A549 (cell line): Measurements from ENCODE around the gene SLC31A1. TPM values are rescaled to one million over a fixed set of nuclear protein-coding genes. Genes with fewer than 3 reads are reported as not detected.

Source experiments
- ATAC-seq, 2 experiments: fragments of 200-7000 bp in 1 of 2; fragments of >200 bp in 1 of 2; cut with Nextera tagmentation in 1 of 2; cut with Tn5 transposase in 1 of 2; 3 replicates each; pipeline versions ENCODE4 v1.8.0 to v1.9.1; 2018 to 2020; ENCODE audit warnings: mild to moderate bottlenecking in 1 of 2, moderate library complexity in 1 of 2
- CTCF ChIA-PET: fragments of 300-600 bp; sonication (Branson Sonifier 250); formaldehyde crosslinking; extraction: SDS; loops from one replicate; lab custom pipeline; 2021; ENCODE audit warnings: antibody characterized with exemption, inconsistent platforms; lab: Yijun Ruan, JAX
- POLR2A ChIA-PET: fragments of 350-600 bp; formaldehyde crosslinking; extraction: SDS; loops from one replicate; lab custom pipeline; 2021; ENCODE audit warnings: antibody characterized with exemption, inconsistent platforms; lab: Yijun Ruan, JAX
- DNase-seq, 2 experiments: peaks; one replicate each; pipeline versions ENCODE4 v3.0.0 to v3.0.0-alpha.2; 2011 to 2016; ENCODE audit warnings: low read depth in 1 of 2, low spot score in 1 of 2
- FAIRE-seq: peaks from 2 replicates; lab custom pipeline; 2011; peaks lifted over from hg19 to GRCh38; lab: Jason Lieb, UNC
- H3K27ac ChIP-seq, 2 experiments: fragments of >200 bp; sonication (Bioruptor Twin); formaldehyde crosslinking; 3 replicates each; pipeline ENCODE4 v1.5.1; 2016 to 2017
- H3K4me1 ChIP-seq: fragments of >200 bp; sonication (Bioruptor Twin); formaldehyde crosslinking; 3 replicates; pipeline ENCODE4 v1.6.1; 2016
- H3K4me2 ChIP-seq: fragments of >200 bp; sonication (Bioruptor Twin); formaldehyde crosslinking; 3 replicates; pipeline ENCODE4 v1.6.1; 2016
- H3K4me3 ChIP-seq: fragments of >200 bp; sonication (Bioruptor Twin); formaldehyde crosslinking; 3 replicates; pipeline ENCODE4 v1.5.1; 2016
- H3K9me3 ChIP-seq: fragments of >200 bp; sonication (Bioruptor Twin); formaldehyde crosslinking; 3 replicates; pipeline ENCODE4 v1.6.1; 2016
- ATOH8 ChIP-seq: fragments of 250-450 bp; sonication (Bioruptor Pico); IDR thresholded peaks from 2 replicates; pipeline ENCODE4 v1.5.0; 2020; ENCODE audit warnings: low read depth, mild to moderate bottlenecking, moderate library complexity
- BHLHE40 ChIP-seq: IDR thresholded peaks from 2 replicates; pipeline ENCODE4 v1.6.1; 2012; ENCODE audit warnings: low read depth, low read length, inconsistent platforms
- CEBPB ChIP-seq, 2 experiments: fragments of >200 bp in 1 of 2; sonication (Bioruptor Twin) in 1 of 2; formaldehyde crosslinking in 1 of 2; IDR thresholded peaks; 2 replicates each; pipeline ENCODE4 v1.6.1; 2012 to 2016
- CHD4 ChIP-seq: fragments of 200-600 bp; sonication (generic); IDR thresholded peaks from 2 replicates; pipeline ENCODE4 v1.6.1; 2016; ENCODE audit warnings: antibody characterized with exemption, mild to moderate bottlenecking, borderline replicate concordance
- CTCF ChIP-seq: fragments of >200 bp; sonication (Bioruptor Twin); formaldehyde crosslinking; IDR thresholded peaks from 3 replicates; pipeline ENCODE4 v1.5.1; 2016
- E2F6 ChIP-seq: IDR thresholded peaks from 2 replicates; pipeline ENCODE4 v1.6.1; 2012; ENCODE audit warnings: low read depth, borderline replicate concordance
- EHF ChIP-seq: fragments of 250-450 bp; sonication (Bioruptor Pico); IDR thresholded peaks from 2 replicates; pipeline ENCODE4 v1.5.0; 2020; ENCODE audit warnings: mild to moderate bottlenecking
- EP300 ChIP-seq, 2 experiments: fragments of >200 bp; sonication (Bioruptor Twin); formaldehyde crosslinking; IDR thresholded peaks; 2 replicates in 1 of 2; 3 replicates in 1 of 2; pipeline ENCODE4 v1.6.1; 2016 to 2017
- ESRRA ChIP-seq: fragments of 150-350 bp; IDR thresholded peaks from 2 replicates; pipeline ENCODE4 v1.6.1; 2014; ENCODE audit warnings: mild to moderate bottlenecking, low read length, borderline replicate concordance
- FOXS1 ChIP-seq: fragments of 250-450 bp; sonication (Bioruptor Pico); IDR thresholded peaks from 2 replicates; pipeline ENCODE4 v1.5.0; 2020; ENCODE audit warnings: mild to moderate bottlenecking, moderate library complexity
- GATA3 ChIP-seq: IDR thresholded peaks from 2 replicates; pipeline ENCODE4 v1.6.1; 2012; ENCODE audit warnings: borderline replicate concordance
- HDAC2 ChIP-seq: fragments of 200-600 bp; sonication (generic); IDR thresholded peaks from 2 replicates; pipeline ENCODE4 v1.6.1; 2016
- HEYL ChIP-seq: fragments of 250-450 bp; sonication (Bioruptor Pico); IDR thresholded peaks from 2 replicates; pipeline ENCODE4 v1.8.0; 2021; ENCODE audit warnings: mild to moderate bottlenecking, moderate library complexity
- HMGXB4 ChIP-seq: fragments of 250-450 bp; sonication (Bioruptor Pico); IDR thresholded peaks from 2 replicates; pipeline ENCODE4 v1.5.0; 2021; ENCODE audit warnings: mild to moderate bottlenecking, moderate library complexity, borderline replicate concordance
- HOXA7 ChIP-seq: fragments of 250-450 bp; sonication (Bioruptor Pico); IDR thresholded peaks from 2 replicates; pipeline ENCODE4 v1.5.0; 2020; ENCODE audit warnings: mild to moderate bottlenecking, moderate library complexity
- JUNB ChIP-seq: fragments of >200 bp; sonication (Bioruptor Twin); formaldehyde crosslinking; IDR thresholded peaks from 2 replicates; pipeline ENCODE4 v1.6.1; 2016
- KDM1A ChIP-seq: fragments of 200-600 bp; sonication (generic); IDR thresholded peaks from 2 replicates; pipeline ENCODE4 v1.6.1; 2016; ENCODE audit warnings: low read depth, mild to moderate bottlenecking
- MAFK ChIP-seq: fragments of 450-650 bp; IDR thresholded peaks from 2 replicates; pipeline ENCODE4 v1.6.1; 2014; ENCODE audit not compliant: partially characterized antibody
- NR3C1 ChIP-seq: fragments of >200 bp; sonication (Bioruptor Twin); formaldehyde crosslinking; IDR thresholded peaks from 3 replicates; pipeline ENCODE4 v1.6.1; 2017
- POLR2A ChIP-seq: IDR thresholded peaks from 2 replicates; pipeline ENCODE4 v1.6.1; 2012; ENCODE audit warnings: mild to moderate bottlenecking, low read length
- RARB ChIP-seq: fragments of 250-450 bp; sonication (Bioruptor Pico); IDR thresholded peaks from 2 replicates; pipeline ENCODE4 v1.8.0; 2021; ENCODE audit warnings: mild to moderate bottlenecking, moderate library complexity
- RFX5 ChIP-seq: fragments of 450-650 bp; IDR thresholded peaks from 2 replicates; pipeline ENCODE4 v1.7.1; 2014; ENCODE audit warnings: antibody characterized with exemption, mild to moderate bottlenecking, moderate library complexity
- USF2 ChIP-seq: fragments of 450-650 bp; IDR thresholded peaks from 2 replicates; pipeline ENCODE4 v1.6.1; 2014; ENCODE audit warnings: antibody characterized with exemption
- ZC3H11A ChIP-seq: fragments of 450-650 bp; IDR thresholded peaks from 2 replicates; pipeline ENCODE4 v1.6.1; 2014; ENCODE audit warnings: antibody characterized with exemption, mild to moderate bottlenecking
- ZNF302 ChIP-seq: fragments of 250-450 bp; sonication (Bioruptor Pico); IDR thresholded peaks from 2 replicates; pipeline ENCODE4 v1.9.0; 2021; ENCODE audit warnings: inconsistent platforms, mild to moderate bottlenecking, moderate library complexity
- WGBS: methylation state at CpG from one replicate; pipeline ENCODE4 v1.1.6; 2017; ENCODE audit errors: missing lambda C conversion rate; 5-methylcytosine and 5-hydroxymethylcytosine counted together
- polyA plus RNA-seq, 4 experiments: library from polyadenylated mRNA; depleted of rRNA in 3 of 4; stranded (reverse); fragments of >200 nt; fragmentation: RNase III in 1 of 4; extraction: RNeasy Plus Mini Kit Qiagen cat#74134 plus additional on column Dnase treatment in 1 of 4; gene quantifications; 2 replicates in 3 of 4; 3 replicates in 1 of 4; pipeline ENCODE4 v1.2.3, GENCODE V29; 2011 to 2017
- TF ChIP-seq, protein P1 (sequence below): fragments of 150-350 bp; IDR thresholded peaks from 2 replicates; pipeline ENCODE4 v1.6.1; 2014; ENCODE audit warnings: low read depth, mild to moderate bottlenecking, low read length

SLC31A1 gene
- polyA plus RNA-seq, 2 of the 4 experiments (the other 2 are of a cell fraction), result 24.2 to 27.9 TPM

DNA sequence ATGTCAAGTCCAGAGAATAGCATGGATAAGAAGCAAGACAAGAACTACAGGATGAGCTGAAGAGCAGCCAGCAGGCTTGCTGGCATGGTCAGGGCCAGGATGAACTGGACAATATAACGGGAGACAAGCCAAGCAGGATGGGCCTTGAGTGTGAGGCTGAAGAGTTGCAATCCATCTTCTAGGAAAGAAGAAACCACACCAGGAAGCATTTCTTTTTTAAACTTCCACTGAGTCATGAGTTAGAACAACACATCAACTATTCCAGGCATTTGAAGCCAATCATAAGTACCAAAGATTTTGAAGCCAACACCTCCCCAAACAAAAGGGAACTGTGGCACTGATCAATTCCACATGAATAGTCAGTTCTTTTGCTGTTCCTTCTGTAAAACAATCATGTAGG, 43.3 kb upstream of the SLC31A1 start:
- no peak overlapping the region for H3K27ac ChIP-seq
- no peaks in the 10 kb centered on the region for H3K9me3 ChIP-seq
- H3K4me2 ChIP-seq, result no peak overlapping the region
- WGBS, result 93% methylated on average over 1 of the region's 1 CpG
- ChIA-PET POLR2A (no interaction called here), CTCF (interaction anchor here (0.8 to 1.9 kb wide), 4 partner anchors 8 to 478 kb away, joined by 3 to 8 read pairs (median 4); partner anchors contain the start of gene SLC31A2)
- ATAC-seq (no peak), DNase-seq (no peak), FAIRE-seq (no peak)
- no peaks in the 10 kb centered on the region for H3K4me1 ChIP-seq
- TF ChIP-seq MAFK (no peak), KDM1A (no peak), EHF (no peak), ZNF302 (CRISPR knock-in tag) (no peak), NR3C1 (no peak), ESRRA (no peak), GATA3 (no peak), FOXS1 (CRISPR knock-in tag) (no peak), BHLHE40 (no peak), HOXA7 (no peak), USF2 (no peak), HEYL (CRISPR knock-in tag) (no peak), ZC3H11A (no peak), RARB (CRISPR knock-in tag) (no peak), POLR2A (no peak)
- TF ChIP-seq, protein P1, sequence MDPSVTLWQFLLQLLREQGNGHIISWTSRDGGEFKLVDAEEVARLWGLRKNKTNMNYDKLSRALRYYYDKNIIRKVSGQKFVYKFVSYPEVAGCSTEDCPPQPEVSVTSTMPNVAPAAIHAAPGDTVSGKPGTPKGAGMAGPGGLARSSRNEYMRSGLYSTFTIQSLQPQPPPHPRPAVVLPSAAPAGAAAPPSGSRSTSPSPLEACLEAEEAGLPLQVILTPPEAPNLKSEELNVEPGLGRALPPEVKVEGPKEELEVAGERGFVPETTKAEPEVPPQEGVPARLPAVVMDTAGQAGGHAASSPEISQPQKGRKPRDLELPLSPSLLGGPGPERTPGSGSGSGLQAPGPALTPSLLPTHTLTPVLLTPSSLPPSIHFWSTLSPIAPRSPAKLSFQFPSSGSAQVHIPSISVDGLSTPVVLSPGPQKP, result no peak
- no peak overlapping the region for H3K4me3 ChIP-seq

- TF ChIP-seq HMGXB4 (CRISPR knock-in tag) (no peak), RFX5 (no peak), JUNB (no peak), EHF (no peak), HEYL (CRISPR knock-in tag) (no peak), USF2 (no peak), CEBPB (IDR thresholded peaks at IDR 0.05) (no peak), E2F6 (no peak), HDAC2 (no peak), CTCF (no peak), ZC3H11A (no peak), EP300 (IDR thresholded peaks at IDR 0.05) (no peak), HOXA7 (no peak), ATOH8 (CRISPR knock-in tag) (no peak), CHD4 (no peak)
- TF ChIP-seq, protein P1, result no peak
- H3K27ac ChIP-seq, result no peak overlapping the region
- no peaks in the 10 kb centered on the region for H3K9me3 ChIP-seq
- 0% methylated on average over 1 of the region's 1 CpG for WGBS
- FAIRE-seq (no peak), DNase-seq (no peak), ATAC-seq (no peak)
- no peak overlapping the region for H3K4me3 ChIP-seq
- H3K4me2 ChIP-seq, result no peak overlapping the region
- CTCF ChIA-PET, result interaction anchor here (0.5 kb wide), 1 partner anchor 256 kb away, joined by 3 read pairs; no protein-coding TSS in a partner anchor
- POLR2A ChIA-PET, result no interaction called here
- H3K4me1 ChIP-seq, result no peaks in the 10 kb centered on the region
These were observed 41.5 kb upstream of the SLC31A1 start for GRCh38 chr9:113179839-113180238.
